Loucy (cell line): Measurements from ENCODE around the gene YWHAQ.

ENCODE experiments used
- H2AFZ ChIP-seq: fragments of 200-600 bp; sonication (generic); 2 replicates; pipeline ENCODE4 v1.6.0; 2016; ENCODE audit warnings: antibody characterized with exemption, mild to moderate bottlenecking, low read length, moderate library complexity
- H3F3A ChIP-seq: fragments of 200-600 bp; 2 replicates; pipeline ENCODE4 v1.6.0; 2016; ENCODE audit warnings: antibody characterized with exemption, low read depth, mild to moderate bottlenecking
- H3K27me3 ChIP-seq: fragments of 200-600 bp; sonication (generic); 2 replicates; pipeline ENCODE4 v1.6.1; 2014; ENCODE audit warnings: low read length, mild to moderate bottlenecking; ENCODE audit not compliant: insufficient read depth, poor library complexity, severe bottlenecking
- H3K36me3 ChIP-seq: fragments of 200-600 bp; sonication (generic); 2 replicates; pipeline ENCODE4 v1.6.1; 2016; ENCODE audit warnings: low read length; ENCODE audit not compliant: insufficient read depth
- H3K4me1 ChIP-seq: fragments of 200-600 bp; sonication (generic); 2 replicates; pipeline ENCODE4 v1.5.1; 2014; ENCODE audit warnings: low read length, mild to moderate bottlenecking; ENCODE audit not compliant: insufficient read depth, poor library complexity, severe bottlenecking
- H3K4me2 ChIP-seq: fragments of 200-600 bp; sonication (generic); 2 replicates; pipeline ENCODE4 v1.6.0; 2014; ENCODE audit warnings: antibody characterized with exemption, low read length, low read depth, mild to moderate bottlenecking; ENCODE audit not compliant: poor library complexity, severe bottlenecking
- H3K4me3 ChIP-seq: fragments of 200-600 bp; sonication (generic); 2 replicates; pipeline ENCODE4 v1.5.1; 2014; ENCODE audit warnings: low read length, mild to moderate bottlenecking, mixed read lengths; ENCODE audit not compliant: poor library complexity, severe bottlenecking
- H3K79me2 ChIP-seq: fragments of 200-600 bp; sonication (generic); 2 replicates; pipeline ENCODE4 v1.6.1; 2014; ENCODE audit warnings: low read length; ENCODE audit not compliant: insufficient read depth
- H3K9ac ChIP-seq: fragments of 200-600 bp; sonication (generic); 2 replicates; pipeline ENCODE4 v1.6.0; 2014; ENCODE audit warnings: mild to moderate bottlenecking, low read depth, low read length, moderate library complexity; ENCODE audit not compliant: poor library complexity, severe bottlenecking
- H3K9me2 ChIP-seq: fragments of 200-600 bp; sonication (generic); replicated peaks from 2 replicates; pipeline ENCODE4 v1.6.1; 2016; ENCODE audit warnings: low read depth, low read length, mixed read lengths
- H3K9me3 ChIP-seq: fragments of 200-600 bp; sonication (generic); 2 replicates; pipeline ENCODE4 v1.6.1; 2014; ENCODE audit warnings: mild to moderate bottlenecking, antibody characterized with exemption, low read length, low read depth; ENCODE audit not compliant: insufficient read depth
- H4K20me1 ChIP-seq: fragments of 200-600 bp; sonication (generic); 2 replicates; pipeline ENCODE4 v1.6.0; 2014; ENCODE audit warnings: antibody characterized with exemption, low read length, mild to moderate bottlenecking; ENCODE audit not compliant: insufficient read depth, poor library complexity, severe bottlenecking
- CTCF ChIP-seq: fragments of 200-600 bp; sonication (generic); conservative IDR thresholded peaks from 2 replicates; pipeline ENCODE4 v1.5.1; 2014; ENCODE audit warnings: mild to moderate bottlenecking, antibody characterized with exemption, low read length
- EZH2phosphoT487 ChIP-seq: fragments of 200-600 bp; IDR thresholded peaks from 2 replicates; pipeline ENCODE4 v1.6.1; 2018; ENCODE audit warnings: antibody characterized with exemption, mild to moderate bottlenecking, moderate library complexity, borderline replicate concordance

Gene YWHAQ

DNA sequence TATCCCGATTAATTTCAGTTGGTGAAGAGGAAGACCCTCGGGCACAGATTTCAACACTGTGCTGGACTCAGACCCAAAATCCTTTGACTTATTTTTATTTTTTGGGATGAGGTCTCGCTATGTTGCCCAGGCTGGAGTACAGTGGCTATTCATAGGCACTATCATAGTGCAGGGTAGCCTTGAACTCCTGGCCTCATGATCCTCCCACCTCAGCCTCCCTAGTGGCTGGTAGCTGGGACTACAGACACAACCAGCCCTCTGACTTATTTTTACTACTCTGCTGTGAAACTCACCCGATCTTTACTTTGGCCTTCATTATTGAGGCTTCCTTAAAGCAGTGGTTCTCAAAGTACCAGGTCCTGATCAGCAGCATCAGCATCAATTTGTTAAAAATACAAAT lies 57.0 kb downstream of the YWHAQ start:
- H3K79me2 ChIP-seq, result no peaks in the 10 kb centered on the region
- no peak overlapping the region for H2AFZ ChIP-seq
- no peaks in the 10 kb centered on the region for H3K9me3 ChIP-seq
- no peak overlapping the region for H3K4me3 ChIP-seq
- H3K9me2 ChIP-seq, result no peaks in the 10 kb centered on the region
- H3K4me2 ChIP-seq, result no peak overlapping the region
- H3K4me1 ChIP-seq, result no peaks in the 10 kb centered on the region
- H3F3A ChIP-seq, result no peaks in the 10 kb centered on the region
- TF ChIP-seq EZH2phosphoT487 (no peak), CTCF (peak; percentile 30; the same call in 1 of the 2 replicates)
- no peaks in the 10 kb centered on the region for H4K20me1 ChIP-seq
- no peaks in the 10 kb centered on the region for H3K27me3 ChIP-seq
- H3K36me3 ChIP-seq, result no peaks in the 10 kb centered on the region
- H3K9ac ChIP-seq, result no peak overlapping the region

- no peaks in the 10 kb centered on the region for H3K4me1 ChIP-seq
- H3K4me3 ChIP-seq, result no peak overlapping the region
- TF ChIP-seq EZH2phosphoT487, result no peak
- no peak for TF ChIP-seq CTCF
- no peak overlapping the region for H3K9ac ChIP-seq
- H3K36me3 ChIP-seq, result no peaks in the 10 kb centered on the region
- no peaks in the 10 kb centered on the region for H3K27me3 ChIP-seq
- no peak overlapping the region for H3K4me2 ChIP-seq
- no peaks in the 10 kb centered on the region for H3K79me2 ChIP-seq
- no peaks in the 10 kb centered on the region for H3K9me2 ChIP-seq
- H3K9me3 ChIP-seq, result no peaks in the 10 kb centered on the region
- no peaks in the 10 kb centered on the region for H3F3A ChIP-seq
- H2AFZ ChIP-seq, result no peak overlapping the region
- H4K20me1 ChIP-seq, result no peaks in the 10 kb centered on the region
Measured at GRCh38 chr2:9573013-9573720, 57.6 kb downstream of the YWHAQ start.

- H3K4me2 ChIP-seq, result no peak overlapping the region
- no peaks in the 10 kb centered on the region for H3K9me2 ChIP-seq
- no peaks in the 10 kb centered on the region for H3K79me2 ChIP-seq
- no peaks in the 10 kb centered on the region for H3K36me3 ChIP-seq
- no peak overlapping the region for H3K4me3 ChIP-seq
- no peaks in the 10 kb centered on the region for H3K9me3 ChIP-seq
- TF ChIP-seq EZH2phosphoT487 (no peak), CTCF (0 out of 2 replicates have a peak, but pooled peaks have one; percentile 16)
- H3F3A ChIP-seq, result no peaks in the 10 kb centered on the region
- no peak overlapping the region for H3K9ac ChIP-seq
- H3K4me1 ChIP-seq, result no peaks in the 10 kb centered on the region
- no peaks in the 10 kb centered on the region for H4K20me1 ChIP-seq
- no peaks in the 10 kb centered on the region for H3K27me3 ChIP-seq
- H2AFZ ChIP-seq, result no peak overlapping the region
Measured at GRCh38 chr2:9570182-9571060, 60.4 kb downstream of the YWHAQ start.
